B cell (primary cell): ENCODE data around the gene EVL. TPM values are rescaled to one million over a fixed set of nuclear protein-coding genes. Genes with fewer than 3 reads are reported as not detected.

Experiments used
- ATAC-seq: fragments of 200-7000 bp; cut with Tn5 transposase; one replicate; pipeline ENCODE4 v1.10.0; 2021; ENCODE audit warnings: low read depth, mild to moderate bottlenecking, moderate number of reproducible peaks, moderate library complexity
- CTCF ChIA-PET: fragments of 350-600 bp; sonication (Branson Sonifier 250); formaldehyde crosslinking; loops from one replicate; lab custom pipeline; 2021; ENCODE audit warnings: antibody characterized with exemption, inconsistent platforms; lab: Charles Lee
- POLR2A ChIA-PET: fragments of 350-600 bp; sonication (Branson Sonifier 250); formaldehyde crosslinking; loops from one replicate; lab custom pipeline; 2021; ENCODE audit warnings: antibody characterized with exemption; lab: Charles Lee
- DNase-seq: peaks from one replicate; pipeline ENCODE4 v3.0.0; 2013
- H2AFZ ChIP-seq: 2 replicates; pipeline ENCODE4 v1.6.1; 2012; ENCODE audit warnings: mild to moderate bottlenecking, low read depth, low read length; ENCODE audit not compliant: insufficient read depth, poor library complexity, severe bottlenecking
- H3K27ac ChIP-seq, 2 donors: 1 replicate in 1 of 2; 2 replicates in 1 of 2; pipeline ENCODE4 v1.5.1; 2012 to 2013; ENCODE audit warnings: low read length in 2 of 2, mild to moderate bottlenecking in 2 of 2, moderate library complexity in 1 of 2
- H3K27me3 ChIP-seq, 4 experiments: fragments of 200-600 bp in 1 of 4; sonication (generic) in 1 of 4; replicated peaks in 1 of 4; 1 replicate in 2 of 4; 2 replicates in 2 of 4; pipeline versions ENCODE4 v1.6.1 to v1.7.0; 2013 to 2016; ENCODE audit warnings: low read length in 3 of 4, mild to moderate bottlenecking in 2 of 4, mixed read lengths in 1 of 4, moderate library complexity in 1 of 4; ENCODE audit not compliant: insufficient read depth in 4 of 4, control insufficient read depth in 3 of 4; ENCODE audit errors: control extremely low read depth in 1 of 4
- H3K36me3 ChIP-seq, 2 experiments: replicated peaks in 1 of 2; 1 replicate in 1 of 2; 2 replicates in 1 of 2; pipeline versions ENCODE4 v1.6.1 to v1.7.1; 2013; ENCODE audit warnings: low read length in 1 of 2; ENCODE audit not compliant: insufficient read depth in 2 of 2, control insufficient read depth in 1 of 2; ENCODE audit errors: control extremely low read depth in 1 of 2, extremely low read depth in 1 of 2
- H3K4me1 ChIP-seq, 2 donors: fragments of 200-600 bp in 1 of 2; sonication (generic) in 1 of 2; 1 replicate in 1 of 2; 2 replicates in 1 of 2; pipeline versions ENCODE4 v1.5.1 to v1.6.1; 2013 to 2017; ENCODE audit warnings: low read length in 2 of 2; ENCODE audit not compliant: control insufficient read depth in 2 of 2, insufficient read depth in 2 of 2
- H3K4me2 ChIP-seq: replicated peaks from 2 replicates; pipeline ENCODE3; 2012; ENCODE audit warnings: mild to moderate bottlenecking, low read depth, low read length; ENCODE audit not compliant: poor library complexity, severe bottlenecking
- H3K4me3 ChIP-seq, 5 experiments: fragments of 200-600 bp in 1 of 5; sonication (generic) in 1 of 5; 1 replicate in 3 of 5; 2 replicates in 2 of 5; pipeline versions ENCODE4 v1.5.1 to v1.7.0; 2011 to 2016; ENCODE audit warnings: low read length in 4 of 5, mild to moderate bottlenecking in 4 of 5, low read depth in 2 of 5, control low read depth in 1 of 5, moderate library complexity in 1 of 5; ENCODE audit not compliant: insufficient read depth in 1 of 5; ENCODE audit errors: control extremely low read depth in 1 of 5, extremely low read depth in 1 of 5
- H3K79me2 ChIP-seq: fragments of 200-600 bp; sonication (generic); one replicate; pipeline ENCODE4 v1.6.0; 2016; ENCODE audit warnings: low read length; ENCODE audit not compliant: control insufficient read depth, insufficient read depth
- H3K9ac ChIP-seq: fragments of 200-600 bp; sonication (generic); 2 replicates; pipeline ENCODE4 v1.6.1; 2017; ENCODE audit warnings: mild to moderate bottlenecking, low read length, moderate library complexity
- H3K9me3 ChIP-seq, 3 donors: one replicate each; pipeline versions ENCODE4 v1.6.1 to v1.7.1; 2013; ENCODE audit warnings: low read length in 2 of 3; ENCODE audit not compliant: control insufficient read depth in 2 of 3, insufficient read depth in 1 of 3; ENCODE audit errors: control extremely low read depth in 1 of 3
- H4K20me1 ChIP-seq: 2 replicates; pipeline ENCODE4 v1.6.0; 2012; ENCODE audit warnings: mild to moderate bottlenecking, low read length; ENCODE audit not compliant: insufficient read depth, control insufficient read depth, poor library complexity, severe bottlenecking
- H3K27ac Mint-ChIP-seq: one replicate; pipeline ENCODE4 v1.8.0; 2021; ENCODE audit warnings: mixed read lengths
- H3K27me3 Mint-ChIP-seq: one replicate; pipeline ENCODE4 v1.8.0; 2021; ENCODE audit warnings: mixed read lengths
- H3K4me1 Mint-ChIP-seq: one replicate; pipeline ENCODE4 v1.8.0; 2021; ENCODE audit warnings: mixed read lengths
- H3K4me3 Mint-ChIP-seq: one replicate; pipeline ENCODE4 v1.8.0; 2021; ENCODE audit warnings: mixed read lengths
- H3K9me3 Mint-ChIP-seq: one replicate; pipeline ENCODE4 v1.8.0; 2022; ENCODE audit warnings: mixed read lengths; ENCODE audit not compliant: insufficient read depth
- EZH2 ChIP-seq: IDR thresholded peaks from 2 replicates; pipeline ENCODE4 v1.6.1; 2012; ENCODE audit warnings: borderline replicate concordance, low read depth, mild to moderate bottlenecking, moderate library complexity, low read length; ENCODE audit not compliant: insufficient read depth, poor library complexity, severe bottlenecking
- WGBS: methylation state at CpG from one replicate; pipeline ENCODE4 v1.1.5; 2013; ENCODE audit warnings: missing lambda C conversion rate; ENCODE audit not compliant: insufficient coverage; 5-methylcytosine and 5-hydroxymethylcytosine counted together
- intact Hi-C: fragments of 100-400 bp; cut with micrococcal nuclease; formaldehyde crosslinking; loops from one replicate; pipeline ENCODE4 v1.10.0; 2022
- polyA plus RNA-seq: library from polyadenylated mRNA; depleted of rRNA; stranded (reverse); fragments of >200 nt; gene quantifications from 2 replicates; pipeline ENCODE4 v1.2.3, GENCODE V29; 2012
- total RNA-seq, 2 donors: library from RNA; stranded (reverse); fragments of 120-200 nt in 1 of 2; gene quantifications; 1 replicate in 1 of 2; 2 replicates in 1 of 2; pipeline versions ENCODE4 v1.2.3 to v1.2.4, GENCODE V29; 2013 to 2022
- TF ChIP-seq, protein P1 (sequence below): fragments of 200-600 bp; IDR thresholded peaks from one replicate; pipeline ENCODE4 v1.8.0; 2022; ENCODE audit warnings: antibody characterized with exemption, mild to moderate bottlenecking

Gene EVL
- total and polyA plus RNA-seq, 2 donors (not counting 1 experiment from before 2014, with no cell fraction given) = 486 to 892 TPM

DNA sequence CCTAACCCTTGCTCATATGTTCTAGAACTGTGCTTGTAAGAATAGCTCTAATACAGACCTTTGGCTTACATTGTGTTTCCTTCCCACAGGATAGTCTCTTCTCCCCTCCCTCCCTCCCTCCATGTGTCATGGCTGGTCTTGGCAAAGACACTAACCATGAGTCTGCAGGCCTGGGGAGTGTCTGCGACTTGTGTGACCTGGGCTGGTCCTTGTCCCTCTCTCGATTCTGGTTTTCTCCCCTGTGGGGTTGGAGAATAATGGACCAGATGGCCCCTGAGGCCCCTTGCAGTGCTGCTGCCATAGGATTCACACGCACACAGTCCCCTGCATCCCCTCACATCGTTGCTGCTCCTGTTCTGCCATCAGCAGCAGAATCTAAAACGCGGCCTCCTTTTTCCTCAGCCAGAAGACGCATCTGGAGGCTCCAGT, 64.0 kb downstream of the EVL start:
- Histone ChIP-seq H3K4me2 (no peak overlapping the region), H3K4me1 (no peaks in the 10 kb centered on the region), H3K27ac (no peak overlapping the region), H3K4me3 (no peak overlapping the region), H2AFZ (no peak overlapping the region), H4K20me1 (peaks cover 76% of the 10 kb centered on the region), H3K79me2 (peaks cover 45% of the 10 kb centered on the region), H3K9me3 (no peaks in the 10 kb centered on the region), H3K27me3 (no peaks in the 10 kb centered on the region), H3K36me3 (peaks cover 0 to 97% of the 10 kb centered on the region in 2 experiments), H3K9ac (no peak overlapping the region)
- DNase-seq (no peak), ATAC-seq (no peak)
- intact Hi-C loops = no loop called here
- Mint-ChIP-seq H3K27ac (no peak overlapping the region), H3K4me1 (no peaks in the 10 kb centered on the region), H3K27me3 (no peaks in the 10 kb centered on the region), H3K9me3 (no peaks in the 10 kb centered on the region), H3K4me3 (no peak overlapping the region)
- CTCF ChIA-PET = interaction anchor here (0.6 kb wide), 1 partner anchor 55 kb away, joined by 6 read pairs; no protein-coding TSS in a partner anchor
- TF ChIP-seq EZH2 = no peak
- TF ChIP-seq, protein P1, sequence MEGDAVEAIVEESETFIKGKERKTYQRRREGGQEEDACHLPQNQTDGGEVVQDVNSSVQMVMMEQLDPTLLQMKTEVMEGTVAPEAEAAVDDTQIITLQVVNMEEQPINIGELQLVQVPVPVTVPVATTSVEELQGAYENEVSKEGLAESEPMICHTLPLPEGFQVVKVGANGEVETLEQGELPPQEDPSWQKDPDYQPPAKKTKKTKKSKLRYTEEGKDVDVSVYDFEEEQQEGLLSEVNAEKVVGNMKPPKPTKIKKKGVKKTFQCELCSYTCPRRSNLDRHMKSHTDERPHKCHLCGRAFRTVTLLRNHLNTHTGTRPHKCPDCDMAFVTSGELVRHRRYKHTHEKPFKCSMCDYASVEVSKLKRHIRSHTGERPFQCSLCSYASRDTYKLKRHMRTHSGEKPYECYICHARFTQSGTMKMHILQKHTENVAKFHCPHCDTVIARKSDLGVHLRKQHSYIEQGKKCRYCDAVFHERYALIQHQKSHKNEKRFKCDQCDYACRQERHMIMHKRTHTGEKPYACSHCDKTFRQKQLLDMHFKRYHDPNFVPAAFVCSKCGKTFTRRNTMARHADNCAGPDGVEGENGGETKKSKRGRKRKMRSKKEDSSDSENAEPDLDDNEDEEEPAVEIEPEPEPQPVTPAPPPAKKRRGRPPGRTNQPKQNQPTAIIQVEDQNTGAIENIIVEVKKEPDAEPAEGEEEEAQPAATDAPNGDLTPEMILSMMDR = no peak
- 94% methylated on average over 7 of the region's 7 CpGs for WGBS
- POLR2A ChIA-PET = no interaction called here

GRCh38 chr14:100130521-100130920, 65.3 kb downstream of the EVL start:
- Histone ChIP-seq H3K4me1 (no peaks in the 10 kb centered on the region), H3K36me3 (peaks cover 0 to 99% of the 10 kb centered on the region in 2 experiments), H3K9ac (no peak overlapping the region), H3K79me2 (peaks cover 33% of the 10 kb centered on the region), H2AFZ (no peak overlapping the region), H3K4me3 (no peak overlapping the region), H3K4me2 (no peak overlapping the region), H3K9me3 (no peaks in the 10 kb centered on the region), H3K27me3 (no peaks in the 10 kb centered on the region), H3K27ac (no peak overlapping the region), H4K20me1 (peaks cover 70% of the 10 kb centered on the region)
- H3K9me3 Mint-ChIP-seq = no peaks in the 10 kb centered on the region
- H3K27me3 Mint-ChIP-seq = no peaks in the 10 kb centered on the region
- WGBS = 97% methylated on average over 11 of the region's 11 CpGs
- ATAC-seq = no peak
- no peak overlapping the region for H3K27ac Mint-ChIP-seq
- intact Hi-C loops = no loop called here
- ChIA-PET CTCF (no interaction called here), POLR2A (no interaction called here)
- TF ChIP-seq EZH2 = no peak
- TF ChIP-seq, protein P1 = no peak
- DNase-seq = no peak
- no peak overlapping the region for H3K4me3 Mint-ChIP-seq
- H3K4me1 Mint-ChIP-seq = no peaks in the 10 kb centered on the region
